H1 (cell line): ENCODE data around the gene PIERCE2. TPM values are rescaled to one million over a fixed set of nuclear protein-coding genes. Genes with fewer than 3 reads are reported as not detected.

ENCODE experiments used
- CTCF ChIA-PET: fragments of 300-600 bp; sonication (Branson Sonifier 250); formaldehyde crosslinking; loops from one replicate; lab custom pipeline; 2021; ENCODE audit not compliant: partially characterized antibody; lab: Charles Lee
- POLR2A ChIA-PET: fragments of 300-600 bp; sonication (Branson Sonifier 250); formaldehyde crosslinking; loops from one replicate; lab custom pipeline; 2021; ENCODE audit warnings: inconsistent platforms; ENCODE audit not compliant: partially characterized antibody; lab: Charles Lee
- DNase-seq, 2 experiments: peaks; one replicate each; pipeline versions ENCODE4 v3.0.0 to v3.0.0-alpha.2; 2010 to 2022; ENCODE audit warnings: low spot score in 2 of 2, low read depth in 1 of 2, mixed read lengths in 1 of 2
- FAIRE-seq: peaks from 2 replicates; lab custom pipeline; 2011; peaks lifted over from hg19 to GRCh38; lab: Jason Lieb, UNC
- H2AFZ ChIP-seq: 2 replicates; pipeline ENCODE4 v1.8.1; 2012; ENCODE audit warnings: low read length, inconsistent platforms
- H2AK5ac ChIP-seq: 2 replicates; pipeline ENCODE4 v1.6.1; 2013; ENCODE audit warnings: low read depth, low read length
- H2BK120ac ChIP-seq: replicated peaks from 2 replicates; pipeline ENCODE3; 2013; ENCODE audit warnings: low read depth, low read length, inconsistent platforms
- H2BK12ac ChIP-seq: 2 replicates; pipeline ENCODE4 v1.6.1; 2013; ENCODE audit warnings: low read depth, low read length
- H2BK15ac ChIP-seq: 2 replicates; pipeline ENCODE4 v1.6.1; 2013; ENCODE audit warnings: low read length
- H2BK20ac ChIP-seq: 2 replicates; pipeline ENCODE4 v1.6.1; 2013; ENCODE audit warnings: low read length
- H2BK5ac ChIP-seq: 2 replicates; pipeline ENCODE4 v1.6.1; 2013; ENCODE audit warnings: low read depth, low read length
- H3K14ac ChIP-seq: 2 replicates; pipeline ENCODE4 v1.6.1; 2013; ENCODE audit warnings: inconsistent platforms; ENCODE audit not compliant: insufficient read length
- H3K18ac ChIP-seq: 2 replicates; pipeline ENCODE4 v1.6.1; 2013; ENCODE audit warnings: low read length; ENCODE audit errors: extremely low read depth
- H3K23ac ChIP-seq: 2 replicates; pipeline ENCODE4 v1.6.1; 2013; ENCODE audit warnings: inconsistent platforms; ENCODE audit not compliant: insufficient read length
- H3K23me2 ChIP-seq: 2 replicates; pipeline ENCODE4 v1.6.1; 2013; ENCODE audit warnings: low read depth, low read length
- H3K27ac ChIP-seq: 2 replicates; pipeline ENCODE4 v1.6.1; 2011; ENCODE audit warnings: low read depth, low read length, inconsistent platforms
- H3K27me3 ChIP-seq, 4 experiments: replicated peaks in 1 of 4; 1 replicate in 1 of 4; 2 replicates in 3 of 4; pipeline versions ENCODE4 v1.6.1 to v1.8.1; 2011 to 2013; ENCODE audit warnings: low read length in 3 of 4, mild to moderate bottlenecking in 3 of 4, inconsistent platforms in 2 of 4, mixed read lengths in 2 of 4, moderate library complexity in 1 of 4; ENCODE audit not compliant: control insufficient read depth in 3 of 4, insufficient read depth in 3 of 4; ENCODE audit errors: extremely low read depth in 1 of 4
- H3K36me3 ChIP-seq, 4 experiments: 2 replicates each; pipeline versions ENCODE4 v1.6.1 to v1.8.1; 2011 to 2013; ENCODE audit warnings: mild to moderate bottlenecking in 4 of 4, low read length in 3 of 4, moderate library complexity in 2 of 4, control low read depth in 1 of 4, inconsistent platforms in 1 of 4; ENCODE audit not compliant: insufficient read depth in 4 of 4, control insufficient read depth in 2 of 4
- H3K4ac ChIP-seq: replicated peaks from 2 replicates; pipeline ENCODE3; 2013; ENCODE audit warnings: low read length, low read depth, mixed read lengths, inconsistent platforms; ENCODE audit not compliant: insufficient read length
- H3K4me1 ChIP-seq, 4 experiments: replicated peaks in 1 of 4; 1 replicate in 1 of 4; 2 replicates in 3 of 4; pipeline versions ENCODE4 v1.6.1 to v1.8.1; 2011 to 2013; ENCODE audit warnings: low read length in 3 of 4, inconsistent platforms in 2 of 4, mixed read lengths in 1 of 4; ENCODE audit not compliant: insufficient read depth in 4 of 4, control insufficient read depth in 3 of 4
- H3K4me2 ChIP-seq, 2 experiments: 2 replicates each; pipeline versions ENCODE4 v1.6.1 to v1.8.1; 2011 to 2013; ENCODE audit warnings: low read depth in 2 of 2, low read length in 2 of 2, control low read depth in 1 of 2, inconsistent platforms in 1 of 2, mild to moderate bottlenecking in 1 of 2; ENCODE audit not compliant: insufficient read depth in 1 of 2
- H3K4me3 ChIP-seq, 4 experiments: fragments of 200-600, 300-600 bp in 1 of 4; sonication (generic), shearing (Covaris generic), sonication (Bioruptor Twin) in 1 of 4; 2 replicates each; pipeline versions ENCODE4 v1.5.1 to v1.8.1; 2011 to 2016; ENCODE audit warnings: low read length in 4 of 4, low read depth in 3 of 4, control low read depth in 2 of 4, inconsistent platforms in 2 of 4, mild to moderate bottlenecking in 2 of 4, mixed read lengths in 1 of 4, moderate library complexity in 1 of 4; ENCODE audit not compliant: insufficient read depth in 2 of 4; ENCODE audit errors: extremely low read depth in 1 of 4
- H3K56ac ChIP-seq: replicated peaks from 2 replicates; pipeline ENCODE3; 2013; ENCODE audit warnings: low read depth, mild to moderate bottlenecking, mixed read lengths, low read length, inconsistent platforms; ENCODE audit not compliant: insufficient read length
- H3K79me1 ChIP-seq: 2 replicates; pipeline ENCODE4 v1.6.1; 2013; ENCODE audit warnings: low read depth, low read length, control low read depth
- H3K79me2 ChIP-seq, 2 experiments: 2 replicates each; pipeline versions ENCODE4 v1.6.1 to v1.8.1; 2012 to 2013; ENCODE audit warnings: low read length in 2 of 2, mild to moderate bottlenecking in 2 of 2, inconsistent platforms in 1 of 2; ENCODE audit not compliant: insufficient read depth in 2 of 2, control insufficient read depth in 1 of 2
- H3K9ac ChIP-seq, 4 experiments: replicated peaks in 1 of 4; 1 replicate in 1 of 4; 2 replicates in 3 of 4; pipeline versions ENCODE4 v1.6.1 to v1.8.1; 2011 to 2013; ENCODE audit warnings: low read depth in 3 of 4, low read length in 3 of 4, control low read depth in 2 of 4, mild to moderate bottlenecking in 2 of 4, moderate library complexity in 2 of 4, inconsistent platforms in 1 of 4; ENCODE audit errors: extremely low read depth in 1 of 4
- H3K9me3 ChIP-seq, 2 experiments: 2 replicates each; pipeline versions ENCODE4 v1.6.1 to v1.8.1; 2012 to 2013; ENCODE audit warnings: mild to moderate bottlenecking in 2 of 2, moderate library complexity in 2 of 2, control low read depth in 1 of 2, inconsistent platforms in 1 of 2, low read depth in 1 of 2, low read length in 1 of 2, mixed read lengths in 1 of 2; ENCODE audit not compliant: insufficient read depth in 2 of 2
- H4K20me1 ChIP-seq, 2 experiments: replicated peaks in 1 of 2; 2 replicates each; pipeline versions ENCODE3 to v1.8.1; 2011 to 2013; ENCODE audit warnings: inconsistent platforms in 2 of 2, low read length in 2 of 2, mild to moderate bottlenecking in 1 of 2; ENCODE audit not compliant: insufficient read depth in 2 of 2, control insufficient read depth in 1 of 2
- H4K5ac ChIP-seq: 2 replicates; pipeline ENCODE4 v1.6.1; 2013; ENCODE audit warnings: low read length, low read depth, mixed read lengths, inconsistent platforms; ENCODE audit not compliant: insufficient read length
- H4K8ac ChIP-seq: 2 replicates; pipeline ENCODE4 v1.8.0; 2013; ENCODE audit warnings: mild to moderate bottlenecking, moderate library complexity, low read length, inconsistent platforms; ENCODE audit not compliant: insufficient read depth; ENCODE audit errors: extremely low read depth
- H4K91ac ChIP-seq: replicated peaks from 2 replicates; pipeline ENCODE3; 2013; ENCODE audit warnings: low read length, mixed read lengths, inconsistent platforms; ENCODE audit not compliant: insufficient read length
- ASH2L ChIP-seq: fragments of 200-600, 300-600 bp; sonication (generic); IDR thresholded peaks from one replicate; pipeline ENCODE4 v1.7.1; 2017; ENCODE audit warnings: low read length
- BACH1 ChIP-seq: IDR thresholded peaks from 2 replicates; pipeline ENCODE4 v1.6.1; 2012; ENCODE audit warnings: low read length, improper control_type of control experiment
- EP300 ChIP-seq, 2 experiments: IDR thresholded peaks; 1 replicate in 1 of 2; 2 replicates in 1 of 2; pipeline ENCODE4 v1.6.1; 2011 to 2012; ENCODE audit warnings: low read depth in 2 of 2, low read length in 2 of 2, mild to moderate bottlenecking in 2 of 2, borderline replicate concordance in 1 of 2, inconsistent platforms in 1 of 2, moderate library complexity in 1 of 2
- FOSL1 ChIP-seq: IDR thresholded peaks from 2 replicates; pipeline ENCODE4 v1.6.1; 2011; ENCODE audit warnings: mild to moderate bottlenecking, low read depth, low read length, moderate library complexity; ENCODE audit not compliant: insufficient read depth
- HDAC6 ChIP-seq: IDR thresholded peaks from one replicate; pipeline ENCODE4 v1.7.1; 2012; ENCODE audit warnings: low read depth, mild to moderate bottlenecking, inconsistent platforms, low read length, moderate library complexity
- JUND ChIP-seq: IDR thresholded peaks from 2 replicates; pipeline ENCODE4 v1.6.1; 2011; ENCODE audit warnings: mild to moderate bottlenecking, improper control_type of control experiment, low read length
- KDM5A ChIP-seq: fragments of 200-600 bp; IDR thresholded peaks from 2 replicates; pipeline ENCODE4 v1.7.1; 2012; ENCODE audit warnings: mild to moderate bottlenecking, low read length, inconsistent platforms, mixed read lengths
- POU5F1 ChIP-seq: IDR thresholded peaks from 2 replicates; pipeline ENCODE4 v1.6.1; 2011; ENCODE audit warnings: low read depth, mild to moderate bottlenecking, low read length, moderate library complexity
- RFX5 ChIP-seq: IDR thresholded peaks from 2 replicates; pipeline ENCODE4 v1.6.1; 2011; ENCODE audit warnings: low read depth, low read length, improper control_type of control experiment, borderline replicate concordance
- RNF2 ChIP-seq: fragments of 200-900, 300-1000 bp; sonication (generic); IDR thresholded peaks from 2 replicates; pipeline ENCODE4 v1.7.1; 2016; ENCODE audit warnings: borderline replicate concordance, low read depth, mild to moderate bottlenecking, antibody characterized with exemption, low read length; ENCODE audit not compliant: poor library complexity, severe bottlenecking; ENCODE audit errors: missing control alignments
- RXRA ChIP-seq: IDR thresholded peaks from 2 replicates; pipeline ENCODE4 v1.6.1; 2011; ENCODE audit warnings: low read depth, mild to moderate bottlenecking, low read length, moderate library complexity; ENCODE audit not compliant: insufficient read depth
- SIN3A ChIP-seq, 2 experiments: IDR thresholded peaks in 1 of 2; conservative IDR thresholded peaks in 1 of 2; 2 replicates each; pipeline ENCODE4 v1.6.1; 2011 to 2012; ENCODE audit warnings: low read length in 2 of 2, improper control_type of control experiment in 1 of 2, low read depth in 1 of 2, mild to moderate bottlenecking in 1 of 2
- TAF7 ChIP-seq: optimal IDR thresholded peaks from 2 replicates; pipeline ENCODE3; 2011; ENCODE audit warnings: low read depth, mild to moderate bottlenecking, inconsistent platforms, low read length, moderate library complexity, borderline replicate concordance
- TCF12 ChIP-seq: IDR thresholded peaks from 2 replicates; pipeline ENCODE4 v1.6.1; 2011; ENCODE audit warnings: low read depth, mild to moderate bottlenecking, low read length
- WGBS, 2 experiments: shearing (Covaris generic) in 1 of 2; methylation state at CpG; one replicate each; pipeline versions ENCODE4 v1.1.6 to v1.1.7; 2013 to 2015; ENCODE audit warnings: low lambda C conversion rate in 2 of 2, mixed read lengths in 2 of 2, inconsistent platforms in 1 of 2, low coverage in 1 of 2, missing lambda C conversion rate in 1 of 2; ENCODE audit not compliant: insufficient replicate concordance in 2 of 2, insufficient coverage in 1 of 2, insufficient read length in 1 of 2; ENCODE audit errors: extremely low coverage in 1 of 2, missing lambda C conversion rate in 1 of 2; 5-methylcytosine and 5-hydroxymethylcytosine counted together
- polyA plus RNA-seq, 7 experiments: library from polyadenylated mRNA; depleted of rRNA in 3 of 7; stranded (reverse) in 5 of 7; unstranded in 2 of 7; fragments of >200 nt in 5 of 7; fragments of 200-250 nt in 2 of 7; gene quantifications; 1 replicate in 5 of 7; 2 replicates in 1 of 7; 4 replicates in 1 of 7; pipeline versions ENCODE4 v1.2.1 to v1.2.3, GENCODE V29; 2011 to 2013; ENCODE audit warnings: missing spikeins in 2 of 7, mixed read lengths in 2 of 7
- total RNA-seq: library from RNA; stranded (reverse); fragmentation: NEBNext Ultra II Directional; extraction: Animal tissue kit (Norgen Biotek cat#: 25700); gene quantifications from 2 replicates; pipeline ENCODE4 v1.2.1, GENCODE V29; 2021

The PIERCE2 gene
- total and polyA plus RNA-seq, 2 of the 8 experiments (the other 6 are each of a cell fraction or from before 2014, with no cell fraction given): 1.9 to 2.7 TPM

- Histone ChIP-seq H3K27ac (no peak overlapping the region), H3K27me3 (no peaks in the 10 kb centered on the region), H2BK15ac (no peak overlapping the region), H2BK12ac (no peak overlapping the region), H3K9me3 (no peaks in the 10 kb centered on the region), H2BK5ac (no peak overlapping the region), H4K8ac (no peak overlapping the region), H3K4ac (no peak overlapping the region), H3K4me1 (no peaks in the 10 kb centered on the region), H4K20me1 (no peaks in the 10 kb centered on the region), H3K14ac (no peak overlapping the region), H3K9ac (no peak overlapping the region), H3K79me2 (no peaks in the 10 kb centered on the region), H2BK120ac (no peak overlapping the region), H3K36me3 (no peaks in the 10 kb centered on the region), H3K4me3 (no peak overlapping the region), H3K23ac (no peak overlapping the region), H2BK20ac (no peak overlapping the region), H3K23me2 (no peaks in the 10 kb centered on the region), H2AFZ (no peak overlapping the region), H3K4me2 (no peak overlapping the region), H2AK5ac (no peak overlapping the region), H3K56ac (no peak overlapping the region), H3K79me1 (no peaks in the 10 kb centered on the region), H4K5ac (no peak overlapping the region), H3K18ac (no peak overlapping the region), H4K91ac (no peak overlapping the region)
- ChIA-PET CTCF (interaction anchor here (0.6 to 1.1 kb wide), 4 partner anchors 9 to 262 kb away, joined by 3 read pairs; no protein-coding TSS in a partner anchor), POLR2A (no interaction called here)
- TF ChIP-seq HDAC6: no peak
- TF ChIP-seq RFX5: no peak
- no peak for TF ChIP-seq BACH1
- no peak for TF ChIP-seq KDM5A
- TF ChIP-seq TCF12: no peak
- no peak for TF ChIP-seq RXRA
- TF ChIP-seq SIN3A (conservative IDR thresholded peaks at IDR 0.05 in 1 of 2, IDR thresholded peaks at IDR 0.05 in 1 of 2; ENCODE audit: low read depth in 1 of 2, low read length in 2 of 2): no peak
- no peak for TF ChIP-seq POU5F1
- no peak for TF ChIP-seq TAF7
- TF ChIP-seq RNF2: no peak
- TF ChIP-seq ASH2L: no peak
- TF ChIP-seq EP300 (IDR thresholded peaks at IDR 0.05; ENCODE audit: borderline replicate concordance in 1 of 2, low read depth in 2 of 2, low read length in 2 of 2): no peak
- TF ChIP-seq JUND: no peak
- TF ChIP-seq FOSL1: no peak
- FAIRE-seq (no peak), DNase-seq (no peak)
- WGBS, 2 experiments: 92% methylated on average over 10 of the region's 10 CpGs; no CpG with 5 or more reads in 1 of the 2 experiments
These were observed 47.2 kb upstream of the PIERCE2 start for GRCh38 chr15:55361048-55361447.
